IPS DF 6.9 (cell line): ENCODE results near the gene SMARCE1.
"Not testable (repeated sequence)": the region's sequence is repeated elsewhere in the genome, so short reads cannot be mapped to it uniquely, and the experiment has no call there.

Source experiments
- DNase-seq: peaks from one replicate; pipeline ENCODE4 v3.0.0-alpha.2; 2013; ENCODE audit warnings: low read depth, low spot score
- H3K27ac ChIP-seq: one replicate; pipeline ENCODE4 v1.5.1; 2013; ENCODE audit warnings: low read length, control low read depth
- H3K27me3 ChIP-seq: 2 replicates; pipeline ENCODE4 v1.6.1; 2013; ENCODE audit warnings: mild to moderate bottlenecking, low read length; ENCODE audit not compliant: control insufficient read depth, insufficient read depth
- H3K36me3 ChIP-seq: 2 replicates; pipeline ENCODE4 v1.6.1; 2013; ENCODE audit warnings: low read length; ENCODE audit not compliant: control insufficient read depth, insufficient read depth
- H3K4me1 ChIP-seq: 2 replicates; pipeline ENCODE4 v1.6.1; 2013; ENCODE audit warnings: low read length; ENCODE audit not compliant: control insufficient read depth, insufficient read depth
- H3K4me3 ChIP-seq: 2 replicates; pipeline ENCODE4 v1.5.1; 2013; ENCODE audit warnings: mild to moderate bottlenecking, low read length
- H3K9me3 ChIP-seq: 2 replicates; pipeline ENCODE4 v1.6.1; 2013; ENCODE audit warnings: low read length, inconsistent platforms; ENCODE audit not compliant: control insufficient read depth, insufficient read depth
- WGBS: extraction: QIAGEN DNeasy Blood & Tissue Kit; methylation state at CpG from one replicate; pipeline ENCODE4 v1.1.7; 2013; ENCODE audit warnings: mixed read lengths, missing lambda C conversion rate; ENCODE audit not compliant: insufficient read length, insufficient coverage; 5-methylcytosine and 5-hydroxymethylcytosine counted together

The SMARCE1 gene

DNA sequence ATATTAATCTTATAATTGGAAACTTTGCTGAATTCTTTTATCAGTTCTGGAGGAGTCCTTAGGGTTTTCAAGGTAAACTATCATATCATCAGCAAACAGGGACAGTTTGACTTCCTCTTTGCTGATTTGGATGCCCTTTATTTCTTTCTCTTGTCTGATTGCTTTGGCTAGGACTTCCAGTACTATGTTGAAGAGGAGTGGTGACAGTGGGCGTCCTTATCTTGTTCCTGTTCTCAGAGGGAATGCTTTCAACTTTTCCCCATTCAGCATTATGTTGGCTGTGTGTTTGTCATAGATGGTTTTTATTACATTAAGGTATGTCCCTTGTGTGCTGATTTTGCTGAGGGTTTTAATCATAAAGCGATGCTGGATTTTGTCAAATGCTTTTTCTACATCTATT is 62.7 kb downstream of the SMARCE1 start:
- H3K4me1 ChIP-seq, H3K27me3 ChIP-seq, H3K4me3 ChIP-seq, H3K27ac ChIP-seq, H3K9me3 ChIP-seq, H3K36me3 ChIP-seq, DNase-seq: not testable (repeated sequence)
- no CpG with 5 or more reads among the region's 2 CpGs for WGBS

DNA sequence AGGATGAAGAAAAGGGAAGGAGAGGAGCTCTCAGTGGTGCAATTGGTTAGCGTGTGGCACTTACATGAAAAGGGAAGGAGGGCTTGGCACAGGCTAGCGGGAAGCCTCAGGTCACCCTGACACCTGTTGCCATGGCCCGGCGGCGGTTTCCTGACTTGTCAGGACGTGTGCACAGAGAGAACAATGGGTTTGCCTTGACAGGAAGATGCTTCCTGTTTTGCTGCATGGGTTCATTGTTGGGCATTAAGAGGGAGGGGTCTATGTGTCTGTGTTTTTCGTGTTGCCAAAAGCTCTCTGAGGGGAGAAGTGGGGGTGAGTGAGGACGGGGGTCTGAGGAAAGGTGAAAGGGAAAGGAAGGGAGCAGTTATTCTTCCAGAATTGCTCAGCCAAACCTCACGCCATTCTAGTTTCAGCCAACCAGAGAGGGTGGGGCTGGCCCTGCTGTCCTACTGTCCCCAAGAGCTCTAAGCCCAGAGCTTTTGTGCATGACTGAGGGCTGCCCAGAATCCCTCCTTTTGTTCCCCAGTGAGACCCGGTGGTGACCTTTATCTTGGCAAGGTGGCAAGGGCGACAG is 65.2 kb downstream of the SMARCE1 start:
- no peaks in the 10 kb centered on the region; the same call in 1 of the 2 replicates for H3K4me1 ChIP-seq
- DNase-seq = no peak
- no peak overlapping the region for H3K27ac ChIP-seq
- WGBS = no CpG with 5 or more reads among the region's 11 CpGs
- no peaks in the 10 kb centered on the region for H3K36me3 ChIP-seq
- no peak overlapping the region for H3K4me3 ChIP-seq
- H3K27me3 ChIP-seq = no peaks in the 10 kb centered on the region
- no peaks in the 10 kb centered on the region for H3K9me3 ChIP-seq

- H3K27ac ChIP-seq = no peak overlapping the region
- H3K27me3 ChIP-seq = no peaks in the 10 kb centered on the region
- no peaks in the 10 kb centered on the region for H3K36me3 ChIP-seq
- no peak for DNase-seq
- H3K4me1 ChIP-seq = no peaks in the 10 kb centered on the region; the same call in 1 of the 2 replicates
- no peaks in the 10 kb centered on the region for H3K9me3 ChIP-seq
- H3K4me3 ChIP-seq = no peak overlapping the region
Measured at GRCh38 chr17:40580140-40580539, 67.5 kb downstream of the SMARCE1 start.

DNA sequence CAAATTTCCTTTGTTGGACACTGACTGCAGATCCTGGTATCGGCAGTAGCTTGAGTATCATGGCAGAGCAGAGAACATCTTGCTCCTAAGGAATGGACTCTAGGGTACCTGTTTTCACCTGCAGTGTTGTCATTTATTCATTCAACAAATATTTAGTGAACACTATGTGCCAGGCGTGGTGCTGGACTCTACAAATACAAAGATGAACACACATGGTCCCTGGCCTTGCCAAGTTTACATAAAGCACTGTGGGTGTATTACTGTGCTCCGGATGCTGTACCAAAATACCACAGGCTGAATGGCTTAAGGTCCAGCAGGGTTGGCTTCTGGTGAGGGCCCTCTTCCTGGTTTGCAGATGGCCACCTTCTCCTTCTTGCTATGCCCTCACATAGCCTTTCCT is 68.1 kb downstream of the SMARCE1 start:
- no CpG with 5 or more reads among the region's 3 CpGs for WGBS
- no peak overlapping the region for H3K27ac ChIP-seq
- DNase-seq = no peak
- no peaks in the 10 kb centered on the region for H3K9me3 ChIP-seq
- no peaks in the 10 kb centered on the region for H3K27me3 ChIP-seq
- H3K36me3 ChIP-seq = no peaks in the 10 kb centered on the region
- H3K4me3 ChIP-seq = no peak overlapping the region
- no peaks in the 10 kb centered on the region; the same call in 1 of the 2 replicates for H3K4me1 ChIP-seq

DNA sequence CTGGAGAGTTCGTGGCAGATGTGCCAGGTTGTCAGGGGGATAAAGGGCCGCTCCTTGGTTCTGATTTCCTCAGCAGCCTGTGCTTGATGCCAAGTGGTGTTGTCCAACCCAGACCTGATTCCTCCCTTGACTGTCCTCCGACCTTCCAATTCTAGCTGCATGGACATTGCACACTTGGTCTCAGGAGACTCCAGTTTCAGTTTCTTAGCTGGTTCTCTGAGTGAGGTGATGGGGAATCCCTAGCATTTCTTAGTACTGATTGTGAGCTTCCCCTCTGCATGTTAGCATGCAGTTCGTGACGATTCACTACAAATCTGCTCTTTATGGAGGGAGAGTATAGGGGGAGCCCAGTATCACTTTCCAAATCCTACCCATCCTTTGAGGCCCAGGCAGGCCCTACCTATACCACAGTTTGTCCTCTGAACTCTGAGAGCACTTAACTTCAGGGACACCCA is 70.0 kb downstream of the SMARCE1 start:
- Histone ChIP-seq H3K4me1 (no peaks in the 10 kb centered on the region; the same call in 1 of the 2 replicates), H3K36me3 (no peaks in the 10 kb centered on the region), H3K4me3 (no peak overlapping the region), H3K27ac (no peak overlapping the region), H3K9me3 (no peaks in the 10 kb centered on the region), H3K27me3 (no peaks in the 10 kb centered on the region)
- no CpG with 5 or more reads among the region's 5 CpGs for WGBS
- DNase-seq = no peak

- DNase-seq = no peak
- no CpG with 5 or more reads among the region's 5 CpGs for WGBS
- Histone ChIP-seq H3K27ac (no peak overlapping the region), H3K9me3 (no peaks in the 10 kb centered on the region), H3K27me3 (no peaks in the 10 kb centered on the region), H3K4me1 (no peaks in the 10 kb centered on the region), H3K36me3 (no peaks in the 10 kb centered on the region), H3K4me3 (no peak overlapping the region)
Measured at GRCh38 chr17:40576113-40576740, 71.4 kb downstream of the SMARCE1 start.
